IgD-negative memory B cell (primary cell): ENCODE measurements around the gene PARD3B. TPM values are rescaled to one million over a fixed set of nuclear protein-coding genes. Genes with fewer than 3 reads are reported as not detected.

Experiments used
- H3K27ac Mint-ChIP-seq, 3 donors: one replicate each; pipeline ENCODE4 v1.8.0; 2020 to 2022; ENCODE audit warnings: mild to moderate bottlenecking in 3 of 3, mixed read lengths in 3 of 3, moderate library complexity in 1 of 3
- H3K27me3 Mint-ChIP-seq: one replicate; pipeline ENCODE4 v1.8.0; 2021; ENCODE audit warnings: mixed read lengths
- H3K36me3 Mint-ChIP-seq: one replicate; pipeline ENCODE4 v1.8.0; 2020; ENCODE audit warnings: mild to moderate bottlenecking, mixed read lengths
- H3K4me1 Mint-ChIP-seq, 3 donors: one replicate each; pipeline ENCODE4 v1.8.0; 2020 to 2022; ENCODE audit warnings: mixed read lengths in 3 of 3, mild to moderate bottlenecking in 1 of 3
- H3K4me3 Mint-ChIP-seq, 4 donors: one replicate each; pipeline ENCODE4 v1.8.0; 2020 to 2022; ENCODE audit warnings: mild to moderate bottlenecking in 4 of 4, mixed read lengths in 4 of 4, moderate library complexity in 3 of 4
- H3K9me3 Mint-ChIP-seq, 3 donors: one replicate each; pipeline ENCODE4 v1.8.0; 2020 to 2021; ENCODE audit warnings: mixed read lengths in 3 of 3, mild to moderate bottlenecking in 1 of 3
- polyA plus RNA-seq: library from polyadenylated mRNA; unstranded; fragments of 300-500 nt; fragmentation: Illumina TruSeq; gene quantifications from one replicate; pipeline ENCODE4 v1.2.3, GENCODE V29; 2021

PARD3B gene
- polyA plus RNA-seq, 1 donor from 2014 or later, result 0.04 TPM

DNA sequence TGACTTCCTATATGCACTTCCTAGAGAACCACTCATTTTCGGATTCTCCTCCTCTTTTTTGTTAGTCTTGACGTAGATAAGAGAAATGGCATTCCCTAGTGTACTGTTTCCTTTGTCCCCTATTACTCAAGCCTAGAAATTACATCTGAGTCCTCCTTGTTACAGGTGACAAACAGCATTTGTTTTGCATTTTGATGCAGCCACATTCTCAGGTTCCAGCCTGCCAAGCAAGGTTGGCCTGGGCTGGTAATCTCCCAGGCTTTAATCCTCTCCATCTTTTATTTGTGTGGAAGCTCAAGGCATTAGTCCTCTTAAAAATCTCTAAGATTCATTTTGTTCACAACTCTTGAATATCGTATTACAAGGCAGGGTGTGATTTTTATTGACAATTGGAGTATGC, 819.0 kb downstream of the PARD3B start:
- Mint-ChIP-seq H3K9me3 (peaks cover 0 to 3% (median 1%) of the 10 kb centered on the region in 3 donors), H3K4me3 (peak overlapping the region in 1 of 4 donors; percentile 34), H3K36me3 (peaks cover 4% of the 10 kb centered on the region), H3K27me3 (peaks cover 3% of the 10 kb centered on the region), H3K27ac (no peak overlapping the region), H3K4me1 (no peaks in the 10 kb centered on the region)

DNA sequence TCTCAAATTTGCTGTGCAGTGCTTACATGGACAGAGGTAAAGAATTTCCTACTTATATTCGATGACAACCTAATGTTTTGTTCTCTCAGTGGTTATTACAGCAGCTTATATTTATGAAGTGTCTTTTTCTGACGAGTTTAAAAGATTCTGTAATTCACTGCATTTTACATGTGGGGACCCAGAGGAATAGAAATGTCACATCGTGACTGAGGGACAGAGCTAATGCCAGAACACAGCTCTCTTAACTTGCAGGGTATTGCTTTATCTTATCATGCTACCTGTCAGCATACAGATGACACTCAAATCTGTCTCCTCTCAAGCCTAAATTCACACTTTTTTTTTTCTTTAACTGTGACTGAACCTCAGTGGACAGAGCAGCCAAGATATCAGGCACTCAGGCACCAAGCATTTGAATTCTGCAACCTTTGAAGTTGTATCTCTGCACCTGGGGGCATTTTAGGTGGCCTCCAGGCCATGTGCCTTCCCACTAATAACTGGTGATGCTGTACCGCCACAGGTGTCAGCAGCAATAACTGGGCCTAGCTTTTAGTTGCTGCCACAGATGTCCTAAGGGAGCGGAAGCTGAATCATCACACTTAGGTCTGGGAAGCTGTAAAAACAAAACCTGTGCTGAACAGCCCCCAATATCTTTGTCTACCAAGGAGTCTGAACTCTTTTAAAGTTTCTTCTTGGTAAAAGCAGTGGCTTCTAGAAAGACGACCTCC, 821.2 kb downstream of the PARD3B start:
- no peak overlapping the region for H3K27ac Mint-ChIP-seq
- H3K27me3 Mint-ChIP-seq, result no peaks in the 10 kb centered on the region
- H3K4me3 Mint-ChIP-seq, result no peak overlapping the region
- H3K9me3 Mint-ChIP-seq, result peaks cover 0 to 3% (median 0%) of the 10 kb centered on the region in 3 donors
- no peaks in the 10 kb centered on the region for H3K4me1 Mint-ChIP-seq
- peaks cover 4% of the 10 kb centered on the region for H3K36me3 Mint-ChIP-seq

DNA sequence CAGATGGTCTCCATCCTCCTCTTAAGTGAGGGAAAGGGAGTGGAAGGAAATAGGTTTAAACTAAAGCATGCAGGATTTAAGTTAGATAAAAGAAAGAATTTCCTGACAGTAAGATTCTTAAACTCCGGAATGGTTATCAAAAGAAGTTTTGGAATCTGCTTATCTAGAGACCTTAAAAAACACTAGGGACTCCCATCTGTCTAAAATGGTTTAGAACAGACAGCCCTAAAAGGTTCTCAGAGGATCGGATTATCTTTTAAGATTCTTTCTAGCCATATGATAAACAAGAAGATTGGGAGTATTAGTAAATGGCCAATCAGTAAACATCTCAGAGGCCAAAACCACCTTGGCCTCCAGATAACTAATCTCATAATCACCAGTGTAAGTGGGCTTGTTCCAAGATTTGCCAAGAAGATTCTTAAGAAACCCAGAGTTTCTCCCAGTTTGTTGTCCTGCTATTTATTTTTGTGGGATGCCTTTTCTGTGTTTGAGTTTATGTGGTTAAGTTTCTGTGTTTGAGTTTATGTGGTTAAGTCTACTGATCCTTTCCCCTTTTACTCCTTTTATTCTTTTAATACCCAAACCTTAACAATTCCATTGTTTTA, 822.2 kb downstream of the PARD3B start:
- Mint-ChIP-seq H3K27me3 (no peaks in the 10 kb centered on the region), H3K4me1 (no peaks in the 10 kb centered on the region), H3K36me3 (peaks cover 4% of the 10 kb centered on the region), H3K27ac (no peak overlapping the region), H3K4me3 (no peak overlapping the region), H3K9me3 (peaks cover 0 to 3% (median 0%) of the 10 kb centered on the region in 3 donors)

DNA sequence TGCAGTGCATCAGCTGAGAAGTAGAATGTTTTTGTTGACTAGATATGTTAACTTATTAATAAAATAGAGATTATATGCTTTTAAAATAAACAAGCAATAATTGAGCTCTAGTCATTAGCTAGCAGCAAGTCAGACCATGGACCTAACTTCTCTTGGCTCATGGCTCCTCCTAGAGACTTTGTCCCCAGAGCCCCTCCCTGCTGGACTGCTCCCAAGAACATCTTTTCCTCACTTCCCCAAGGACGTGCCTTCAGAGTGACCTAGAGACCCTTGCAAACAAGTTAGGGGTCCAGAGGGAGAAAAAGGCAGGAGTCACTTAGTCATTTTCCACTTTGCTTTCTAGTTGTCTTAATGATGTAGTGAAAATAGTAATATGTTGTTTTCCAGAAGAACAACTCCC, 824.5 kb downstream of the PARD3B start:
- H3K9me3 Mint-ChIP-seq, result peaks cover 0 to 1% (median 0%) of the 10 kb centered on the region in 3 donors
- no peak overlapping the region for H3K4me3 Mint-ChIP-seq
- H3K4me1 Mint-ChIP-seq, result no peaks in the 10 kb centered on the region
- no peaks in the 10 kb centered on the region for H3K27me3 Mint-ChIP-seq
- no peaks in the 10 kb centered on the region for H3K36me3 Mint-ChIP-seq
- no peak overlapping the region for H3K27ac Mint-ChIP-seq

DNA sequence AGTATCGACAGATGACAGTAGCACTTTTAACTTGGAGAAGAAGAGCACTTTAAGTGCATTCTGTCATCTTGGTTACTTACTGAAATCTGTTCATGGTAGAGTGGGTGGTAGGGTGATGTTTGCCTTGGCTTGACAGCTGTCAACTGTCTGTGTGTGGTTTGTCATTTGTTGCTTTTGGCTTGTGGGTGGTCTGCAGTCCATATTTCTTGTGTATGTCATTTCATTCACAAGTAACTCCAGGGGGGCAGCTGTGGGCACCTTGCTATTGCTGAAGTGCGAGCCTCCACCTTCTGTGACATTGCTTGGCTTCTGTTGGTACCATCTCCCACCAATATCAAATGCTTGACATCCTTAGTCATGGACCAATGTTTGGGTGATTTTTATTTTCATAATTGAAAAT, 825.5 kb downstream of the PARD3B start:
- H3K9me3 Mint-ChIP-seq, result peaks cover 0 to 1% (median 0%) of the 10 kb centered on the region in 3 donors
- H3K4me3 Mint-ChIP-seq, result no peak overlapping the region
- H3K27ac Mint-ChIP-seq, result no peak overlapping the region
- H3K36me3 Mint-ChIP-seq, result no peaks in the 10 kb centered on the region
- H3K4me1 Mint-ChIP-seq, result no peaks in the 10 kb centered on the region
- H3K27me3 Mint-ChIP-seq, result no peaks in the 10 kb centered on the region

DNA sequence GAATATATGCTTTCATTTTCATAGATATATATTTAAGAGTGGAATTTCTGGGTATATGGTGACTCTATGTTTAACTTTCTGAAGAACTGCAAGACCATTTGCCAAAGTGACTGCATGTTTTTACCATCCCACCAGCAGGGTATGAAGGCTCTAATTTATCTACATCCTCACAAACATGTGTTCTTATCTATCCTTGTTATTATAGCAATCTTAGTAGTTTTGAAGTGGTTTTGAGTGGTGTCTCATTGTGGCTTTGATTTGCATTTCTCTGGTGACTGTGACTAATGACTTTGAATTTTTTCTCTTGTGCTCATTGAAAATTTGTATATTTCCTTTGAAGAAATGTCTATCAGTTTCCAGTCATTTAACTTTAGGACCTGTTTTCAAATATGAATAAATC, 826.9 kb downstream of the PARD3B start:
- Mint-ChIP-seq H3K9me3 (peaks cover 0 to 1% (median 0%) of the 10 kb centered on the region in 3 donors), H3K36me3 (no peaks in the 10 kb centered on the region), H3K27me3 (no peaks in the 10 kb centered on the region), H3K4me3 (no peak overlapping the region), H3K4me1 (no peaks in the 10 kb centered on the region), H3K27ac (no peak overlapping the region)

DNA sequence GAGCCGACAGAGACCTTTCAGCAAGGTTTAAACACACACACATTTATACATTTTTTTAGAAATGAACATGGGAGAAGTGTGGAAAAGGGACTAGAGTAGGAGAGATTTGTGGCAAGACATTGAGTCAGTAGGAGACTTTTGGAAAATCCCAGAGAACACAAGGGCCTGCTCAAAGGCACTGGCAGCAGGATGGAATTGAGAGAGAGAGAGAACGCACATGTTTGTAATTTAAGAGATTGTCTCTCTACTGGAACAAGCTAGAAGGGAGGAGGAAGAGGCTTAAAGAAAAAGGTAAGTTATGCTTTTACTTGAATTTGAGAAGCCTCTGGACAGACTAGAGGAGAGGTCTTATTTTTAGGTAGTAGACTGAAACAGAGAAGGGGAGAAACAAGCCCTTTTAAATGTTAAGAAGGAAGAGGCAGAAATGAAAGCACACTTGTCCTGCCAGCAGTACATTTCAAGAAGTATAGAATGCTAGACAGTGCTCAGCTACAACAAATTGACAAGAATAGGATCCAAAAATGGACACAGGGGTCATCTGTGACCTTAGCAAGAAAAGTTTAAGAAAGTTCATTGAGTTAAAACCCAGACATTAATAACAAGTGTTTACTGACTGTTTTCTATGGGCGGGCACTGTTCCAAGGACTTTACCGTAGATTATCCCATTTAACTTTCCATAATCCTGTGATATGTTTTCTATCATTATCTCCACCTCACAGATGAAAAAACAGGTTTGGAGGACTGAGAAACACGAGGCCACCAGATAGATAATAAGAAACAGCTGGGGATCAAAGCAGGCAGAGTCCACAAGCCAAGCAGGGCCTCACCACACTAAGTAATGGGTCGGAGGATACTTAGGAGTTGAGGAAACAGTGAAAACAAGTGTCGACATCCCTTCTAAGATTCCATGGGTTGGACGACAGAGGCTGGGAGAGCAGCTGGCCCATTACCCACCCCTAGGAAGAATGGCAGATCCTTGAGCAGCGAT, 830.5 kb downstream of the PARD3B start:
- Mint-ChIP-seq H3K27me3 (no peaks in the 10 kb centered on the region), H3K27ac (no peak overlapping the region), H3K36me3 (no peaks in the 10 kb centered on the region), H3K4me1 (no peaks in the 10 kb centered on the region), H3K4me3 (peak overlapping the region in 1 of 4 donors; percentile 43), H3K9me3 (no peaks in the 10 kb centered on the region)

DNA sequence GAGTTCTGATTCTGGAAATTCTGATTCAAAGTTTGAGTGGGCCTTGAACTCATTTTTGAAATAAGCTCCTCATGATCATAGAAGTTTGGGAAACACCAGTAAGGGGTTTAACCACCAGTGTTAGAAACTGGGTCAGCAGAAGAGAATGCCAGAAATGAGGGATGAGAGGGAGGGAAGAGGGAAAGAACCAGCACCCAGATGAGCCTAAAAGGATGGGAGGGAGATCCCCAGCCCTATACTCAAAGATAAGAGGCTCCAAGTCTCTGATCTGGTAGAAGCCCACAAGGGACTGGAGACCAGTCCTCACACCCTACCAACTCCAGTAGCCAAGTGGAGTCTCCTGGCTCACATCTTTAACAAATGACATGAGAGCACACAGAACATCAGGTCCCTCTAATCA, 832.0 kb downstream of the PARD3B start:
- Mint-ChIP-seq H3K36me3 (no peaks in the 10 kb centered on the region), H3K9me3 (peaks cover 0 to 2% (median 0%) of the 10 kb centered on the region in 3 donors), H3K4me3 (no peak overlapping the region), H3K4me1 (peaks cover 0 to 2% (median 0%) of the 10 kb centered on the region in 3 donors), H3K27me3 (no peaks in the 10 kb centered on the region), H3K27ac (no peak overlapping the region)

DNA sequence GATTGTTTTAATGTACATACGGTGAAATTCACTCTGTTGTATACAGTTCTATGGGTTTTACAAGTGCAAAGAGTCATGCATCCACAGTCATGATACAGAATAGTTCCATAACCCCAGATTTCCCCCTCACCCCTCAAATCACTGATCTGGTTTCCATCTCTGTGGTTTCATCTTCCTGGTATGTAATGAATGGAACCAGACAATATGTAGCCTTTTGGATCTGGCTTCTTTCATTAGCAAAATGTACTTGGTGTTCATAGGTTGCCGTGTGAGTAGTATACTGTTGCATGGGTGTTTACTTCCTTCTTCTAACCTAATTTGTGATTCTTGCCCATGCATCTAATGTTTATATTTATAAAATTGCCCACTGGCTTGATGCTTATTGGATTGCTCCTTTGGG, 838.3 kb downstream of the PARD3B start:
- Mint-ChIP-seq H3K4me3 (no peak overlapping the region), H3K36me3 (no peaks in the 10 kb centered on the region), H3K9me3 (peaks cover 0 to 2% (median 0%) of the 10 kb centered on the region in 3 donors), H3K27ac (no peak overlapping the region), H3K27me3 (peaks cover 4% of the 10 kb centered on the region), H3K4me1 (peaks cover 0 to 2% (median 0%) of the 10 kb centered on the region in 3 donors)

DNA sequence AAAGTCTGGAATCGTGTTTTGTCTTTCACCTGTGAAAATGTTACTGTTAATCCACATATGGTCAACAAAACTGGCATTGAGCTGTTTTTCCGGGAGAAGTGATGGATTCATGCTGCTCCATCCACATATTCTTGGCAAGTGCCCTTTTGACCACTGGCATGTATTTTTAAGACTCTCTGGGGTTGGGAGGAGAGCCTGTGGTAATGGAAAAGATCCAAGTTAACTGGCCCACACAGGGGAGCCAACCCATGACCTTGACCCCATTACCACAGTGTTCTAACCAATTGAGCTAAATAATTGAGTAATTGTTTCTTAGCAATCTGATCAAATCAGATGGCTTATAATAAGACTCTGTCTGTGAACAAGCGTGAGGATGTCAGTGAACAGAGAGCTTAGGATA, 840.8 kb downstream of the PARD3B start:
- no peak overlapping the region for H3K4me3 Mint-ChIP-seq
- H3K27me3 Mint-ChIP-seq, result peaks cover 4% of the 10 kb centered on the region
- H3K36me3 Mint-ChIP-seq, result no peaks in the 10 kb centered on the region
- no peak overlapping the region for H3K27ac Mint-ChIP-seq
- peaks cover 0 to 2% (median 0%) of the 10 kb centered on the region in 3 donors for H3K9me3 Mint-ChIP-seq
- peaks cover 0 to 2% (median 0%) of the 10 kb centered on the region in 3 donors for H3K4me1 Mint-ChIP-seq

DNA sequence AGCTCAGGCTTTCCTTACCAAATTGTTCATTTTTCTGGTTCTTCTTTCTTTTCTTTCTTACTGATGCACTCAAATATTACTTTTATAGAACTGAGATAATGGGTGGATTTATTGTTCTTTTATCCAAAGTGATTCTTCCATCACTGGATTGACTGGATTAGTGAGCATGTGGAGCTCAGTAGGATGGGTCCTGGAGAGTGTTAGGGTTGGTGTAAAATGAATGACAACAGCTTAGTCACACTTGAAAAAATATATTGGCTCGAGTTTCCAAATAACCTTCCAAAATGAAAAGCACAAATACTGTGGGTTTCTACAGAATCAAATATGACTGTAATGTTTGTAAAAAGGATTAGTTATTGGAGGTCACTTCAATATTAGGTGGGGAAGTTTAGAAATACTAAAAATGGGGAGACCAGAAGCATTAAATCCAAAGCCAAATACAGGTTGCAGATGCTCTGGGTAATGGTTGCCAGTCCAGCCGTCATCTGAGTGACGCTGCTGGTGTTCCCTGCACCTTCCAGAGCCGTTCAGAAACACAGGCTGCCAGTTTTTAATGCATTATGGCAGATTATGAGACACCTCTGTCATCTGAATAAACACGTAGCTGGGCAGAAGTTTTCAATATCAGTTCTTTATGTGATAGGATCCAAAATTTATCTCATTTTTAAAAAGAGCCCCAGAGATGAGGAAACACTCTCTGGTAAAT, 842.2 kb downstream of the PARD3B start:
- no peaks in the 10 kb centered on the region for H3K36me3 Mint-ChIP-seq
- no peaks in the 10 kb centered on the region for H3K4me1 Mint-ChIP-seq
- H3K27ac Mint-ChIP-seq, result no peak overlapping the region
- no peak overlapping the region for H3K4me3 Mint-ChIP-seq
- H3K27me3 Mint-ChIP-seq, result peaks cover 4% of the 10 kb centered on the region
- no peaks in the 10 kb centered on the region for H3K9me3 Mint-ChIP-seq

DNA sequence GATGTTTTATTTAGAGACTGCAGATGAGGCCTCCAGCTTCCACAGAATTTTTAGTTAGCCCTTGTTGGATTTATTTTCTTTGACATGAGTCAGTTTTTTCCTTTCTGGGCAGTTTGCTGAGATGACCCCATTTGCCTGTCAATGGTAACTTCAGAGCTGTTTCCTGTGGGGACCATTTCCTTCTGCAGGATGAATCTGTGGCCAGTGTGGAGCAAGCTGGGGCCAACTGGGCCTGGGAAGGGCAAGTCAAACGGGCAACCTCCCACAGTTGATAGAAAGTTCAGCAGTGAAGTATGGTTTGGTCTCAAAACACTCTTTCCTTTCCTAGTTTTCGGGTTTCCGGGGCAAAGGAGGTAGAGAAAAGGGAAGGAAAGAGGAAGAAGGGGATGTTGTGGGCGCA, 845.6 kb downstream of the PARD3B start:
- Mint-ChIP-seq H3K4me1 (no peaks in the 10 kb centered on the region), H3K36me3 (no peaks in the 10 kb centered on the region), H3K4me3 (no peak overlapping the region), H3K27me3 (peaks cover 4% of the 10 kb centered on the region), H3K9me3 (no peaks in the 10 kb centered on the region), H3K27ac (no peak overlapping the region)

DNA sequence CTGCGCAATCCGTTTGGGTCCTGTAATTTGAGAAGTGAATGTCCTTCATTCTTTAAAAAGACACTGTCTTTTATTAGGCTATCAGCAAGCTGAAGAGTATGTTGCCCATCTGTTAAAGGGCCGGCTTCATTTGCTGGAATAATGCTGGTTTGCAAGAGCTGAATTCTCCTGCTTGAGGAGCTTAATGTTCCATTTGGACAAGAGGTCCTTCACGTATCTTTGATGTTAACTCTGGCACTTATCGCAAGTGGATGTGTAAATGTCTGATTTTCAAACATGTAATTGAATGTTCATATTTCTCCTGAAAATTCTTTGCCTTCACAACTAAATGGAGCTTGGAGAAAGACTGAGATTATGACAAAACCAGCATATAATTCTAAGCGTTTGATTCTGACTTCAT, 856.2 kb downstream of the PARD3B start:
- Mint-ChIP-seq H3K27me3 (no peaks in the 10 kb centered on the region), H3K36me3 (no peaks in the 10 kb centered on the region), H3K4me3 (no peak overlapping the region), H3K4me1 (no peaks in the 10 kb centered on the region), H3K9me3 (no peaks in the 10 kb centered on the region), H3K27ac (no peak overlapping the region)

DNA sequence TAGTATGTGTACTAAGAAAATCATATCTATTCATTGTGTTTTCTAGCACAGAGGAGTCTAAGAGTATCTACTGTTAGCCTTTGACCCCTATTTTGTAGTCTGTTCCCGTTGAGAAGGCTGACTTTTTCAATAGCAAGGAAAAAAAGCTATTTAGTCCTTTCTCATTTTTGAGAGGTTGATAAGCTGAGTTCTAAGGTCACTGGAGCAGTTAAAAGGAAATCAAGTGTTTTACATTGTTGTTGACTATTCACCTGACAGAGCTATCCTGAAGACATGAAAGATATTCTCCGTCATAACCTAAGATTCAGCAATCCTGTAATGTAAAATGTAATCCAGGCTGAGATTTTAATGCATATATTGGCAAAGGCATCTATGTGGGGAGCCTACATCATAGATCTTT, 856.7 kb downstream of the PARD3B start:
- Mint-ChIP-seq H3K4me1 (no peaks in the 10 kb centered on the region), H3K36me3 (no peaks in the 10 kb centered on the region), H3K27me3 (no peaks in the 10 kb centered on the region), H3K9me3 (no peaks in the 10 kb centered on the region), H3K4me3 (no peak overlapping the region), H3K27ac (no peak overlapping the region)
